OCI-LY7 (cell line): ENCODE results near the gene PKLR. TPM values are rescaled to one million over a fixed set of nuclear protein-coding genes. Genes with fewer than 3 reads are reported as not detected.

Experiments
- BruUV-seq: library from RNA; stranded (reverse); fragments of 400-500 nt; replicated peaks from 2 replicates; lab custom pipeline; 2021; lab: Mats Ljungman, UMichigan
- CTCF ChIA-PET: fragments of 300-600 bp; sonication (Branson Sonifier 250); formaldehyde crosslinking; loops from one replicate; lab custom pipeline; 2022; ENCODE audit warnings: antibody characterized with exemption; ENCODE audit not compliant: unreplicated experiment; lab: Charles Lee
- POLR2A ChIA-PET: fragments of 300-600 bp; sonication (Branson Sonifier 250); formaldehyde crosslinking; loops from one replicate; lab custom pipeline; 2022; ENCODE audit warnings: antibody characterized with exemption; lab: Charles Lee
- DNase-seq: peaks from one replicate; pipeline ENCODE4 v3.0.0-alpha.2; 2015; ENCODE audit warnings: low spot score
- H2AFZ ChIP-seq: fragments of 200-600 bp; sonication (generic), shearing (Covaris generic); 2 replicates; pipeline ENCODE4 v1.6.1; 2014; ENCODE audit warnings: mild to moderate bottlenecking, antibody characterized with exemption, low read length, moderate library complexity
- H3K27ac ChIP-seq: fragments of 200-600 bp; sonication (generic); 2 replicates; pipeline ENCODE4 v1.5.1; 2014; ENCODE audit warnings: mixed run types, low read depth, mild to moderate bottlenecking, moderate library complexity, low read length, inconsistent platforms; ENCODE audit not compliant: poor library complexity, severe bottlenecking
- H3K36me3 ChIP-seq: fragments of 200-600 bp; sonication (generic); 2 replicates; pipeline ENCODE4 v1.6.1; 2014; ENCODE audit warnings: mild to moderate bottlenecking, antibody characterized with exemption, low read length, moderate library complexity, mixed read lengths; ENCODE audit not compliant: insufficient read depth
- H3K4me1 ChIP-seq: fragments of 200-600 bp; sonication (generic); 2 replicates; pipeline ENCODE4 v1.5.1; 2014; ENCODE audit warnings: mild to moderate bottlenecking, low read length; ENCODE audit not compliant: insufficient read depth, poor library complexity, severe bottlenecking
- H3K4me2 ChIP-seq: fragments of 200-600 bp; sonication (generic); 2 replicates; pipeline ENCODE4 v1.6.1; 2014; ENCODE audit warnings: mild to moderate bottlenecking, low read length
- H3K4me3 ChIP-seq: fragments of 200-600 bp; sonication (generic); 2 replicates; pipeline ENCODE4 v1.5.1; 2014; ENCODE audit warnings: mild to moderate bottlenecking, low read depth, low read length; ENCODE audit not compliant: poor library complexity, severe bottlenecking
- H3K79me2 ChIP-seq: fragments of 200-600 bp; sonication (generic); 2 replicates; pipeline ENCODE4 v1.6.1; 2016; ENCODE audit warnings: low read depth, mild to moderate bottlenecking, low read length, moderate library complexity, mixed read lengths; ENCODE audit not compliant: insufficient read depth
- H3K9me2 ChIP-seq: fragments of 200-600 bp; sonication (generic); 2 replicates; pipeline ENCODE4 v1.6.1; 2016; ENCODE audit warnings: mild to moderate bottlenecking, low read length, mixed read lengths; ENCODE audit not compliant: insufficient read depth
- H3K9me3 ChIP-seq: fragments of 200-600 bp; sonication (generic); 2 replicates; pipeline ENCODE4 v1.6.1; 2014; ENCODE audit warnings: mild to moderate bottlenecking, mixed run types, low read length, mixed read lengths
- H4K20me1 ChIP-seq: fragments of 200-600 bp; sonication (generic); 2 replicates; pipeline ENCODE4 v1.6.1; 2014; ENCODE audit warnings: mild to moderate bottlenecking, antibody characterized with exemption, low read length, moderate library complexity, mixed read lengths; ENCODE audit not compliant: insufficient read depth
- EZH2phosphoT487 ChIP-seq: fragments of 200-600 bp; sonication (generic); IDR thresholded peaks from 2 replicates; pipeline ENCODE4 v1.6.1; 2018; ENCODE audit warnings: low read depth, borderline replicate concordance, mild to moderate bottlenecking, mixed run types, antibody characterized with exemption, low read length, moderate library complexity, mixed read lengths
- intact Hi-C: fragments of 100-400 bp; cut with micrococcal nuclease; formaldehyde crosslinking; loops from one replicate; pipeline ENCODE4 v1.10.0; 2022; ENCODE audit not compliant: unreplicated experiment
- total RNA-seq, 2 experiments: library from RNA; depleted of rRNA in 1 of 2; stranded (reverse); fragments of >200 nt in 1 of 2; shearing (Covaris generic) in 1 of 2; gene quantifications; 2 replicates each; pipeline ENCODE4 v1.2.3, GENCODE V29; 2014 to 2022
- TF ChIP-seq, protein P1 (sequence below): fragments of 200-600 bp; sonication (generic); conservative IDR thresholded peaks from 2 replicates; pipeline ENCODE4 v1.5.1; 2014; ENCODE audit warnings: mild to moderate bottlenecking, antibody characterized with exemption, low read length, moderate library complexity, mixed read lengths

Gene PKLR
- total RNA-seq, 2 experiments from 2014 or later = 0.19 to 0.51 TPM

DNA sequence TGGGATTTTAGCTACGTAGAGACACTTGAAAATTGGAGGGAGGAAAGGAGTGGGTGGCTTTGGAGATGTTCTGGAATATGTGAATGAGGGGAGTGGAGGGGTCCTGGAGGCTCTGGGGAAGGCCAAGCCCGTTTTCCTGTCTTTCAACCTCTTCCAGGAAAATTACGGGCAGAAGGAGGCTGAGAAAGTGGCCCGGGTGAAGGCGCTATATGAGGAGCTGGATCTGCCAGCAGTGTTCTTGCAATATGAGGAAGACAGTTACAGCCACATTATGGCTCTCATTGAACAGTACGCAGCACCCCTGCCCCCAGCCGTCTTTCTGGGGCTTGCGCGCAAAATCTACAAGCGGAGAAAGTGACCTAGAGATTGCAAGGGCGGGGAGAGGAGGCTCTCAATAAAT lies 19.0 kb upstream of the PKLR start:
- peaks cover 27% of the 10 kb centered on the region for H3K4me1 ChIP-seq
- H3K9me3 ChIP-seq = no peaks in the 10 kb centered on the region
- no peaks in the 10 kb centered on the region for H3K9me2 ChIP-seq
- no peak overlapping the region; the same call in 1 of the 2 replicates for H3K4me2 ChIP-seq
- H3K27ac ChIP-seq = no peak overlapping the region
- intact Hi-C loops = loop anchor here (5.0 kb wide), 1 partner anchor 143 kb away; no protein-coding TSS in a partner anchor
- TF ChIP-seq, protein P1, sequence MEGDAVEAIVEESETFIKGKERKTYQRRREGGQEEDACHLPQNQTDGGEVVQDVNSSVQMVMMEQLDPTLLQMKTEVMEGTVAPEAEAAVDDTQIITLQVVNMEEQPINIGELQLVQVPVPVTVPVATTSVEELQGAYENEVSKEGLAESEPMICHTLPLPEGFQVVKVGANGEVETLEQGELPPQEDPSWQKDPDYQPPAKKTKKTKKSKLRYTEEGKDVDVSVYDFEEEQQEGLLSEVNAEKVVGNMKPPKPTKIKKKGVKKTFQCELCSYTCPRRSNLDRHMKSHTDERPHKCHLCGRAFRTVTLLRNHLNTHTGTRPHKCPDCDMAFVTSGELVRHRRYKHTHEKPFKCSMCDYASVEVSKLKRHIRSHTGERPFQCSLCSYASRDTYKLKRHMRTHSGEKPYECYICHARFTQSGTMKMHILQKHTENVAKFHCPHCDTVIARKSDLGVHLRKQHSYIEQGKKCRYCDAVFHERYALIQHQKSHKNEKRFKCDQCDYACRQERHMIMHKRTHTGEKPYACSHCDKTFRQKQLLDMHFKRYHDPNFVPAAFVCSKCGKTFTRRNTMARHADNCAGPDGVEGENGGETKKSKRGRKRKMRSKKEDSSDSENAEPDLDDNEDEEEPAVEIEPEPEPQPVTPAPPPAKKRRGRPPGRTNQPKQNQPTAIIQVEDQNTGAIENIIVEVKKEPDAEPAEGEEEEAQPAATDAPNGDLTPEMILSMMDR = no peak
- TF ChIP-seq EZH2phosphoT487 = no peak
- ChIA-PET CTCF (no interaction called here), POLR2A (no interaction called here)
- H3K79me2 ChIP-seq = no peaks in the 10 kb centered on the region
- no peak overlapping the region for H3K4me3 ChIP-seq
- H3K36me3 ChIP-seq = peaks cover 54% of the 10 kb centered on the region
- DNase-seq = no peak
- no TSS peak for BruUV-seq
- H2AFZ ChIP-seq = no peak overlapping the region
- no peaks in the 10 kb centered on the region; the same call in 1 of the 2 replicates for H4K20me1 ChIP-seq

DNA sequence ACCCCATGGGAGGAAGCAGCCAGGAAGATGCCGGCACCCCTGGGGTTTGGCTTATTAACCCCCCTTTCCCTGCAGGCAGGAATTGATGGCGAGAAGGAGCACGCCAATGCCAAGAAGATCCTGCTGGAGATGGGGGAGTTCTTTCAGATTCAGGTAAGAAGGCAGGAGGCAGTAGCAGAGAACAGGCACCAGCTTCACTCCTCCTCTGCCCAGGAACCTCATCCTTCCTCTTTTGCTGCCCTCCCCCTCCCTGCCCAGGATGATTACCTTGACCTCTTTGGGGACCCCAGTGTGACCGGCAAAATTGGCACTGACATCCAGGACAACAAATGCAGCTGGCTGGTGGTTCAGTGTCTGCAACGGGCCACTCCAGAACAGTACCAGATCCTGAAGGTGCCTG lies 18.3 kb upstream of the PKLR start:
- Histone ChIP-seq H3K4me1 (peaks cover 25% of the 10 kb centered on the region), H2AFZ (no peak overlapping the region), H3K36me3 (peaks cover 61% of the 10 kb centered on the region), H3K4me3 (no peak overlapping the region), H3K9me3 (no peaks in the 10 kb centered on the region), H3K79me2 (no peaks in the 10 kb centered on the region), H3K4me2 (no peak overlapping the region), H3K9me2 (no peaks in the 10 kb centered on the region), H3K27ac (no peak overlapping the region), H4K20me1 (no peaks in the 10 kb centered on the region; the same call in 1 of the 2 replicates)
- POLR2A ChIA-PET = no interaction called here
- TF ChIP-seq EZH2phosphoT487 = no peak
- TF ChIP-seq, protein P1 = no peak
- BruUV-seq = no TSS peak
- intact Hi-C loops = no loop called here
- DNase-seq = no peak
- CTCF ChIA-PET = no interaction called here

DNA sequence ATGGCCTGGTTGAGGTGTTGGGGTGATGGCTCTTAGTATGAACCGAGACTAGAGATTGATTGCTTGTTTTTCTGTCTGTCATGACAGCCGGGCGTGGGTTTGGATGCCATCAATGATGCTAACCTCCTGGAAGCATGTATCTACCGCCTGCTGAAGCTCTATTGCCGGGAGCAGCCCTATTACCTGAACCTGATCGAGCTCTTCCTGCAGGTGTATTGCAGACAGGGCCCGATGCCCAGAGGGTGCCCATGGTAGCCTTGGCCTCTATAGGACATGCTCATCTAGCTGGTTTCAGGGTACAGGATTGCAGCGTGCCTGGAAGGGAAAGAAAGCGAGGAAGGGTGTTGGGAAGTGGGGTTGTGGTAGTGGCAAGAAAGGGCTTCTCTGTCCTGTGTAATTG lies 16.8 kb upstream of the PKLR start:
- BruUV-seq = no TSS peak
- POLR2A ChIA-PET = no interaction called here
- no peak for TF ChIP-seq EZH2phosphoT487
- TF ChIP-seq, protein P1 = no peak

More for the DNA sequence above, 16.8 kb upstream of the PKLR start:
- H3K36me3 ChIP-seq = peaks cover 75% of the 10 kb centered on the region
- no peak overlapping the region for H3K27ac ChIP-seq
- H3K9me2 ChIP-seq = no peaks in the 10 kb centered on the region
- H3K4me3 ChIP-seq = no peak overlapping the region
- no peak overlapping the region for H3K4me2 ChIP-seq
- no peaks in the 10 kb centered on the region; the same call in 1 of the 2 replicates for H4K20me1 ChIP-seq
- H3K79me2 ChIP-seq = no peaks in the 10 kb centered on the region
- intact Hi-C loops = no loop called here
- peaks cover 23% of the 10 kb centered on the region for H3K4me1 ChIP-seq
- CTCF ChIA-PET = no interaction called here
- H2AFZ ChIP-seq = no peak overlapping the region
- no peaks in the 10 kb centered on the region for H3K9me3 ChIP-seq
- DNase-seq = no peak
